LoVo (cell line): ENCODE data around the gene INPP5A.
"Not testable (repeated sequence)": the region's sequence is repeated elsewhere in the genome, so short reads cannot be mapped to it uniquely, and the experiment has no call there.

Experiments
- DNase-seq: peaks from one replicate; pipeline ENCODE4 v3.0.0-alpha.2; 2016; ENCODE audit warnings: low spot score

Gene INPP5A

GRCh38 chr10:132564249-132564605 lies 26.6 kb downstream of the INPP5A start:
- DNase-seq = no peak

GRCh38 chr10:132564690-132565089 lies 27.1 kb downstream of the INPP5A start:
- no peak for DNase-seq

DNA sequence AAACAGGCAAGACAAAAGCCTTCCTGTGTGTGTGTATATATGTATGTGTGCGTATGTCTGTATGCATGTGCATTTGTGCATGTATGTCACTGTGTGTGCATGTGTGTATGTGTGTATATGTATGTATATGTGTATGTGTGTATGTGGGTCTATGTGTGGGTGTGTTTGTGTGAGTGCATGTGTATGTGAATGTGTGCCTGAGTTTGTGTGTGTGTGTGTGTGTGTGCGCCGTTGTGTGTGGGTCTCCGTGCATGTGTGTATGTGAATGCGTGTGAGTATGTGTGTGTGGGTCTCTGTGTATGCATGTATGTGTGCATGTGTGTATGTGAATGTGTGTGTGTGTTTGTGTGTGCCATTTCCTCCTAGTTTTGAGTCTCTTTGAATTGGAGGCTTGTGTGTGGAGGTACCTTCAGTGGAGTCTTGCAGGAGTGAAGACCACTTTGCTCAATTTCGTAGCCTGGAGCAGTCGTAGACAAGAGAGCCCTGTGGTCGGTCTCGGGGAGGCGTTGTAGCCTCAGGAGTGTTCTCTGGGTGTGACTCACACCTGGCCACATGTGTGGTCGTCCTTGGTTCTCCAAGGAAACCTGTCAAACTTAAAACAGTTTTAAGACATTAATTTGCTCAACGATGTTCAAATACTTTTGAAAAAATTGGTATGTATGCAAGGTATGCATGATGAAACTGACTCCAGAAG lies 28.1 kb downstream of the INPP5A start:
- no peak for DNase-seq

- no peak for DNase-seq
These were observed 29.3 kb downstream of the INPP5A start for GRCh38 chr10:132566892-132567291.

DNA sequence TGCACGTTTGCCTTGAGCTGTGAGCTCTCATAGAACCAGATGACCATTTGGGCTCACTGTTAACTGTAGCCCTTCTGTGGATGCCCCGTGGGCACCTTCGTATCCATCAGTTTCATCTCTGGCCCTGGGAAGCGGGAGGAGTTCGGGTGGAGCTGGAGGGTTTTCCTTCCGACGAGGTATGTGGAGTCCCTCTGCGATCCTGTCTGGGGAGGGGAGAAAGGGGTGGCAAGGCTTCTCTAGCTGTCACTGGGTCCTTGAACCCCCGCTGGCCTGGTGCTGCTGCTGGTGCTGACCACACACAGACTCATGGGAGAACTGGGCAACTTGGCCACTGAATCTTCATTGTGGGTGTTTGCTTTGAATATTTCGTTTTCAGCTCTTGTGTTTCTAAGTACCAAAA lies 32.7 kb downstream of the INPP5A start:
- no peak for DNase-seq

GRCh38 chr10:132570771-132571649 lies 33.4 kb downstream of the INPP5A start:
- no peak for DNase-seq

GRCh38 chr10:132571650-132572544 lies 34.3 kb downstream of the INPP5A start:
- peak; percentile 86 for DNase-seq

DNA sequence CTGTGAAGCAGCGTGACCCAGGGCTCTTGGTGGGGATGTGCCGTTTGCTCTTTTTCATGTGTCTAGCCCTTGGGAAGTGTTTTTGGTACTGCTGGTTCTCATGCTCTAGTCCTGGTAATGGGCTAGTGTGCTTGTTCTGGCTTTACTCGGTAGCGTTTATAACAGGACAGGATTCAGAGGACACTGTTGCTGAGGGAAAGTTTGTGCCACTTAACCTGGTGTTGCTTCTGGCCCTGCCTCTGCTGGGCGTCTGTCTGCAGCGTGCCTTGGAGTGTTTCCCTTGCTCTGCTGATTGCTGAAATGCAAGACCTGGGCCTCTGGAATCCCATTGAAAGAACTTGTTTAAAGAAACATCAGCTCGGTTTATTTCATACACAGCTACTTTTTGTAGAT lies 35.0 kb downstream of the INPP5A start:
- no peak for DNase-seq

DNA sequence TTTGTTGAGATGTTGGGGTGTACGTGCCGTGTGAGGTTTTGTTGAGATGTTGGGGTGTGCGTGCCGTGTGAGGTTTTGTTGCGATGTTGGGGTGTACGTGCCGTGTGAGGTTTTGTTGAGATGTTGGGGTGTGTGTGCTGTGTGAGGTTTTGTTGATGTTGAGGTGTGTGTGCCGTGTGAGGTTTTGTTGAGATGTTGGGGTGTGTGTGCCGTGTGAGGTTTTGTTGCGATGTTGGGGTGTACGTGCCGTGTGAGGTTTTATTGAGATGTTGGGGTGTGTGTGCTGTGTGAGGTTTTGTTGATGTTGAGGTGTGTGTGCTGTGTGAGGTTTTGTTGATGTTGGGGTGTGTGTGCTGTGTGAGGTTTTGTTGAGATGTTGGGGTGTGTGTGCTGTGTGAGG lies 35.4 kb downstream of the INPP5A start:
- not testable (repeated sequence) for DNase-seq

- DNase-seq = no peak
These were observed 36.7 kb downstream of the INPP5A start for GRCh38 chr10:132574288-132574687.

GRCh38 chr10:132574783-132575319 lies 37.3 kb downstream of the INPP5A start:
- no peak for DNase-seq

DNA sequence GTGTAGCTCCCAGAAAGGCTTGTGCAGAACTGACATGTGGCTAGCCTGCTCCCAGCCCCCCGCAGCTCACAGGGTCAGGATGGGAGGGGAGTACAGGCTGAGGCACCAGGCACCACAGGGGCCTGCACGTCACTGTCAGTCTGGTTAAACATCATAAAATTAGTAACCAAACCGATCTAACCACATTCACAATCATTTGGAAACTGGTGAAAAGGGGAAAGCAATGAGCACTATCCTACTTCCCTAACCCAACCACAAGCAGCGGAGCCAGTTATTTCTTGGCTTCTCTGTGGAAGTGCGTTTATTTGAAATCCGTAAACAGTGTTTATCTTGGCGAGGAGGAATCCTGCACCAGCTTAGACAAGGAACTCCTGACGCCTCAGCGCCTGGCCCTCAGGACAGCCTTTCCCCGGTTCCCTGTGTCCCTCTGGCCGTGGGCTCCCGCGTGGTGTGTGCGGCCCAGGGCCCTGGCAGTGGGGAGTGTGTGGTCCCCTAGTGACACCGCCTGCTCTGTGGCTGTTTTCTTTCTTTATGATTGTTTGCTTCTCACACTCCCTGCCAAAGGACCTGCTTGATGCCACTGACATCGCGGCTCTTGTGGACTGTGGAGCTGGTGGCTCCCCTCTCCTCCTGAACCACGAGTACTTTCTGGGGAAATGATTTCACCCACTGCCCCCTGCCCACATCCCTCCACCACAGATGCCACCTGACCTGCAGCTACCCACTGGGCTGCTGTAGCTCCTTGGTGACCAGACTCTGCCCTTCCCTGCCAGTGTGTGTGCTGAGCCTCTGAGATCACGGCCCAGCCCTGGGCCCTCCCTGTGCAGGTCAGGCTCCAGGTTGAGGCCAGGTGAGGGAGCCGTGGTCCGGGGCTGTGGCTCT lies 38.0 kb downstream of the INPP5A start:
- DNase-seq = peak; percentile 16

DNA sequence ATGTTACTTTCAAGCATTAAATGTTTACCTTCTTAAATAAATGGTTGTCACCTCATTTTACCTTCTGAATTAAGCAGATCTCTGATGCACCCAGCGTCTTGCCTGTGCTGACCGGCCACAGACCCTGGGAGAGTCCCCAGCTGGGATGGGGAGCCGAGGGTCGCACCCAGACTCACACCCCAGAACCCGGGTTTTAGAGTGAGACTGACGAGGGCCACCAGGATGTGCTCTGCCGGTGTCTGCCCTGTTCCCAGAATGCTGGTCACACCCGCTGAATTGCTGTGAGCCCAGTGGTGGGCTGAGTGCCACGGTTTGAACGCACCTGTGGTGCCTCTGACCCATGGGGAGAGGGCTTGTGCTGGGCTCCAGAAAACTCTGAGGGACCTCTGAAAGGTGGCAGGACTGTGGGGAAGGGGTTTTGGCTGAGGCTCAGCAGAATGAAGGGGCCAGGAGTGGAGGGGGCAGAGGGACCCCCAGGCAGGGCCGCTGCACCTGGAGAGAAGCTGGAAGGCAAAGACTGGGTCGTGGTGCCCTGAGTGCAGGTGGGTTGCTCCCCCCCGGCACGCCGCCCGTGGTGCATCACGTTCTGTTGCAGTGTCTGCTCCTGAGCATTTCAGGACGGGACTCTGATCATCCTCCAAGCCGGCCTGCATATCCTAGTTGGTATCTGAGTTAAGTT lies 39.2 kb downstream of the INPP5A start:
- DNase-seq = no peak

DNA sequence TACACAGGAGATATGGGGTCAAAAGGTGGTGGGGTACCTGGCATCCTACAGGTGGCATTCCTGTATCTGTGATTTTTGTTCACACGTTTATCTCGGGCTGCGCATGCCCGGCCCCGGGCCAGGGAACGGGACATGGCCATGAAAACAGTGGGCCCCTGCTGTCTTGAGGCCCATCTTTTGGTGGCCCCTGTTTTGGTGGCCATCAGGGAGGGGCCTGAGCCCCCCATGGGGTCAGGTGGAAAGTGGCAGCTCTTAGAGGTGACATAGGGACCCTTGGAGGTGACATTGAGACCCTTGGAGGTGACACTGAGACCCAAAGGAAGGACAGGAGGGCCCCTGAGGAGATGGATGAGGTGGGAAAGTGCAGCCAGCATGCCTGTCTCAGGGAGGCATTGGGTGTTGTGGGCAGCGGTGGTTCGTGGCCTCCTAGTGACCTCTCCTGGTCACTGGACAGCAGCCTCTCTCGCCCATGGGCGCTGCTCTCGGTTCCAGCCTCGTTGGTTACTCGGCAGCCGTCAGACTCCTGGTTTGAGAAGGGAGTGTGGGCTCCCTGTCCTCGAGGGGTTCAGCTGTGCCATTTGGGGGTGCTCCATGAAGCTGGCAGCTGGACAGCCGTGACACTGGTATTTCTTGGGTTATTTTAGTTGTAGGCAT lies 39.9 kb downstream of the INPP5A start:
- no peak for DNase-seq

DNA sequence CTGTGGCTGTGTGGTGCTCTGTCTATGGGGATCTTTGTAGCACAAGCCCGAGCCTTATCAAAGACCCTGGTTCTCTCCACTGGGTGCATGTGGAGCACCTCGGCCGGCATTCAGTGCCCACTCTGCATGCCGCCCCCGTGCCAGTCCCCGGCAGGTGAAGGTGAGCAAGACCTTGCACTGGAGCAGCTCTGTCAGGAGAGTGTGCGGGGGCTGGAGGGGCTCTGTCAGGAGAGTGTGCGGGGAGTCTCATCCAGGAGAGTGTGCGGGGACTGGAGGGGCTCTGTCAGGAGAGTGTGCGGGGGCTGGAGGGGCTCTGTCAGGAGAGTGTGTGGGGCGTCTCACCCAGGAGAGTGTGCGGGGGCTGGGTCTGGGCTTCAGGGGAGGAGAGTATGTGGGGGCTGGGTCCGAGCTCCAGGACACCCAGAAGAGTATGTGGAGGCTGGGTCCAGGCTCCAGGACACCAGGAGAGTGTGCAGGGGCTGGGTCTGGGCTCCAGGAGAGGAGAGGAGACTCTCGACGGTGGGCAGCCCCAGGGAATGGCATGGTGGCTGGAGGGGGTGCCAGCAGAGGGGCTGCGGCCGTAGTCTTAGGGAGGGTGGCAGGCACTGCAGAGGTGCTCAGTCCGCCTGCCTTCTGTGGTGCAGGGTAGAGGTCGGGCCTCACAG lies 40.8 kb downstream of the INPP5A start:
- no peak for DNase-seq

DNA sequence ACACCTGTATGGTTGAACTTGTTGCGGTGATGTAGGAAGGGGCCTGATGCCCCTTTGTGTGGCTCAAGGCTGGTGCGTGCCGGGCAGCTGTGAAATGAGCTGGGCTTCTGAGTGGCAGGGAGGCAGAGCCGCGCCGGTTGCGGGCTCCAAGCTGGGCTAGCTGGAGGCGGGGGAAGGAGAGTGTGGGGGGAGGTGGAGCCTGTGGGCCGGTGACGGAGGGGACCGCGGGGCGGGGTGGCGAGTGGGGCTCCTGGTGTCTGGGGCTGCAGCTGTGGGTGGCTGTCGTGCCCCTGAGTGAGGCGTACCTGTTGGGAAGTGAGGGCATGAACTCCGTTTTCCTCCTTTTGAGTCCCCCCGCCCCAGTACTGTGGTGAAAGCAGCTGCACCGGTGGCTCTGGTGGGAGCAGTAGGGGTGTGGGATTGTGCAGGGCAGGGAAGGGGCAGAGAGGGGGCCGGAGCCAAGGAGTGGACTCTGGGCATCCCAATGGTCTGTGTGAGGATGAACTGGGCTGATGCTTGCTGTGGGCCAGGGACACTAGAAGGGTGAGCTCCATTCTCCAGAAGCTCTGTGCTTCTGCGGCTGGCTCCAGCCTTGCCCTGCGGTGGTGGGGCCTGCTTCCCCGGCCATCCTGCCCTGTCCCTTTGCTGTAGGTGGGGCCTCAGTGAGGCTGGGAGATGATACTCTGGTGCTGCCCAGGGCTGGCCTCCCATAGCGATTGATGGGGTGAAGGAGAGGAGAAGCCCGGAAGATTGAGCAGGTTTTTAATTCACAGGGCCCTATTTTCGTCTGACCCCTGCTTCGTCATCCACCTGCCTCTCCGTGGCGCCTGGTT lies 41.7 kb downstream of the INPP5A start:
- no peak for DNase-seq

GRCh38 chr10:132580143-132580542 lies 42.6 kb downstream of the INPP5A start:
- no peak for DNase-seq

GRCh38 chr10:132580617-132581016 lies 43.0 kb downstream of the INPP5A start:
- no peak for DNase-seq

GRCh38 chr10:132582137-132582536 lies 44.5 kb downstream of the INPP5A start:
- DNase-seq = no peak
